Measurements from ENCODE around the gene FGF14.

FGF14 gene

GRCh38 chr13:102401766-102402165, at the start of gene FGF14:
TSS of gene FGF14 (minus strand) at chr13:102402048.
- no peaks in the 10 kb centered on the region for H3K36me3 Mint-ChIP-seq (ENCODE audit: low read depth)
- peaks cover 67% of the 10 kb centered on the region for H3K27me3 Mint-ChIP-seq (ENCODE audit: low read depth)
- peaks cover 23% of the 10 kb centered on the region for H3K4me1 Mint-ChIP-seq (ENCODE audit: low read depth)
- H3K27ac Mint-ChIP-seq = no peak within 1 kb of the TSS
- no peaks in the 10 kb centered on the region for H3K9me3 Mint-ChIP-seq
- H3K4me3 Mint-ChIP-seq = peak within 1 kb of the TSS; percentile 68

DNA sequence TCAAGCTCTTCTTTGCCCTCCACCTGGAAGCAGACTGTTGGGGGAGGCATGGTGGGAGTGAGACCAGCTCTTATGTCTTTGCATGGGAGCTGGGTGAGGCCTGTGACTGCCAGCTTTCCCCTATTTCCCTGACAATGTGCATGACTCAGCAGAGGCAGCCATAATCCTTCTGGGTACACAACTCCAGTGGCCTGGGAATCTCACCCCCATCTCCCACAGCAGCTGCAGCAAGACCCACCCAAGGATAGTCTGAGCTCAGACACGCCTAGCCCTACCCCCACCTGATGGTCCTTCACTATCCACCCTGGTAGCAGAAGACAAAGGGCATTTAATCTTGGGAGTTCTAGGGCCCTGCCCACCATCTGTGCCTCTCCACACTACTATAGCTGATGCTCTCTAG, 41.4 kb upstream of the FGF14 start:
- H3K9me3 Mint-ChIP-seq = no peaks in the 10 kb centered on the region
- no peak overlapping the region for H3K4me3 Mint-ChIP-seq
- no peaks in the 10 kb centered on the region for H3K4me1 Mint-ChIP-seq (ENCODE audit: low read depth)
- peaks cover 4% of the 10 kb centered on the region for H3K27me3 Mint-ChIP-seq (ENCODE audit: low read depth)
- no peak overlapping the region for H3K27ac Mint-ChIP-seq
- no peaks in the 10 kb centered on the region for H3K36me3 Mint-ChIP-seq (ENCODE audit: low read depth)

DNA sequence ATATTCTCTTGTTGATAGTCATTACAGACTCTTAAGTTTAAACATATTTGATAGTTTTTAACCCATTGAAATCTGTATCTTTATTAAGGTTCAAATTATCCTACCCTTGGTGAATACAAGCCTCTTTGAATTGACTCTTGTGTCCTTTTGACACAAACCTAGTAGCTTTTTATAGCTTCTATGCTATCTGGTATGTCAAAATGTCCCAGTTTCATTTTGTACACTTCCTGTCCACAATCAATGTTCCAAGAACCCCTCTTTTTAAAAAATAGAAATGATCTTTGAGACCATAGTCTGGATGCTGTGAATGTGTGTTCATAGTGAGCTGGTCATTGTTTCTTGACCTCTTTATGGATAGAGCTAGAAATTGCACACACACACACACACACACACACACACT, 39.2 kb upstream of the FGF14 start:
- H3K27ac Mint-ChIP-seq = no peak overlapping the region
- H3K36me3 Mint-ChIP-seq (ENCODE audit: low read depth) = no peaks in the 10 kb centered on the region
- no peak overlapping the region for H3K4me3 Mint-ChIP-seq
- H3K4me1 Mint-ChIP-seq (ENCODE audit: low read depth) = no peaks in the 10 kb centered on the region
- H3K9me3 Mint-ChIP-seq = no peaks in the 10 kb centered on the region
- peaks cover 4% of the 10 kb centered on the region for H3K27me3 Mint-ChIP-seq (ENCODE audit: low read depth)

- Mint-ChIP-seq H3K36me3 (ENCODE audit: low read depth) (no peaks in the 10 kb centered on the region), H3K27ac (no peak overlapping the region), H3K4me3 (no peak overlapping the region)
Observed at GRCh38 chr13:102440259-102440936, 38.5 kb upstream of the FGF14 start.

DNA sequence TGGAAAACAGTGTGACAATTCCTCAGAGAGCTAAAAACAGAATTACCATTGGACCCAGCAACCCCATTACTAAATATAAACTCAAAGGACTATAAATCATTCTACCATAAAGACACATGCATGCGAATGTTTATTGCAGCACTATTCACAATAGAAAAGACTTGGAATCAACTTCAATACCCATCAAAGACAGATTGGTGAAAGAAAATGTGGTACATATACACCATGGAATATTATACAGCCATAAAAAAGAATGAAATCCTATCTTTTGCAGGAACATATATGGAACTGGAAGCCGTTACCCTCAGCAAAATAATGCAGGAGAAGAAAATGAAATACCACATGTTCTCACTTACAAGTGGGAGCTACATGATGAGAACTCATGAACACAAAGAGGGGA, 20.8 kb upstream of the FGF14 start:
- H3K4me1 Mint-ChIP-seq (ENCODE audit: low read depth) = no peaks in the 10 kb centered on the region
- H3K36me3 Mint-ChIP-seq (ENCODE audit: low read depth) = no peaks in the 10 kb centered on the region
- no peak overlapping the region for H3K27ac Mint-ChIP-seq
- H3K4me3 Mint-ChIP-seq = no peak overlapping the region
- no peaks in the 10 kb centered on the region for H3K27me3 Mint-ChIP-seq (ENCODE audit: low read depth)
- H3K9me3 Mint-ChIP-seq = peaks cover 23% of the 10 kb centered on the region

More at GRCh38 chr13:102440259-102440936, 38.5 kb upstream of the FGF14 start:
- Mint-ChIP-seq H3K27me3 (ENCODE audit: low read depth) (peaks cover 4% of the 10 kb centered on the region), H3K4me1 (ENCODE audit: low read depth) (no peaks in the 10 kb centered on the region), H3K9me3 (no peaks in the 10 kb centered on the region)

- peaks cover 41% of the 10 kb centered on the region for H3K27me3 Mint-ChIP-seq (ENCODE audit: low read depth)
- no peaks in the 10 kb centered on the region for H3K9me3 Mint-ChIP-seq
Observed at GRCh38 chr13:102405499-102406100, 3.8 kb upstream of the FGF14 start.

DNA sequence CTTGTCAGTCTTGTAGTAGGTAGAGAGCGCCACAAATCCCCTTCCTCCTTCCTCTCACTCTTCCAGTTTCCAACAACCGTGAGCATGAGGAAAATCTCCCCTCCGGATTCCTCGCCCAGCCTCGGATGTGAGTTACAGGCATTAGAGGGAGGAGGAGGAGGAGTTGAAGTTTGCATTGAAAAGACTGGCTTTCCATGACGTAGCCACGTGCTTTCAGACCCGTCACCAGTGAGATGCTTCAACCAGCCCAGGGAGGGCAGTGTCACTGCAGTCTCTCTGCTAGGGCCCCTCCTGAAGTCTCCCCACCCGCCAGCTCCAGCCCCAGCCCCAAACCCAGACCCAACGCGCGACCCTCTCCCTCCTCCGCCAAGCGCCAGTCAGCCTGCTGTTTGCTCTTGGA, 442 bp upstream of the FGF14 start:
- peaks cover 23% of the 10 kb centered on the region for H3K4me1 Mint-ChIP-seq (ENCODE audit: low read depth)

More at GRCh38 chr13:102405499-102406100, 3.8 kb upstream of the FGF14 start:
- H3K27ac Mint-ChIP-seq = no peak overlapping the region
- no peaks in the 10 kb centered on the region for H3K36me3 Mint-ChIP-seq (ENCODE audit: low read depth)
- H3K4me1 Mint-ChIP-seq (ENCODE audit: low read depth) = peaks cover 17% of the 10 kb centered on the region
- no peak overlapping the region for H3K4me3 Mint-ChIP-seq

GRCh38 chr13:102401265-102401664, 583 bp downstream of the FGF14 start:
- peak overlapping the region; percentile 68 for H3K4me3 Mint-ChIP-seq
- peaks cover 23% of the 10 kb centered on the region for H3K4me1 Mint-ChIP-seq (ENCODE audit: low read depth)
- H3K9me3 Mint-ChIP-seq = no peaks in the 10 kb centered on the region
- H3K27ac Mint-ChIP-seq = no peak overlapping the region
- H3K36me3 Mint-ChIP-seq (ENCODE audit: low read depth) = no peaks in the 10 kb centered on the region
- peaks cover 66% of the 10 kb centered on the region for H3K27me3 Mint-ChIP-seq (ENCODE audit: low read depth)

More for the DNA sequence above, 442 bp upstream of the FGF14 start:
- peak overlapping the region; percentile 57 for H3K4me3 Mint-ChIP-seq
- no peaks in the 10 kb centered on the region for H3K36me3 Mint-ChIP-seq (ENCODE audit: low read depth)
- H3K27ac Mint-ChIP-seq = no peak overlapping the region
- peaks cover 66% of the 10 kb centered on the region for H3K27me3 Mint-ChIP-seq (ENCODE audit: low read depth)
- H3K9me3 Mint-ChIP-seq = no peaks in the 10 kb centered on the region

DNA sequence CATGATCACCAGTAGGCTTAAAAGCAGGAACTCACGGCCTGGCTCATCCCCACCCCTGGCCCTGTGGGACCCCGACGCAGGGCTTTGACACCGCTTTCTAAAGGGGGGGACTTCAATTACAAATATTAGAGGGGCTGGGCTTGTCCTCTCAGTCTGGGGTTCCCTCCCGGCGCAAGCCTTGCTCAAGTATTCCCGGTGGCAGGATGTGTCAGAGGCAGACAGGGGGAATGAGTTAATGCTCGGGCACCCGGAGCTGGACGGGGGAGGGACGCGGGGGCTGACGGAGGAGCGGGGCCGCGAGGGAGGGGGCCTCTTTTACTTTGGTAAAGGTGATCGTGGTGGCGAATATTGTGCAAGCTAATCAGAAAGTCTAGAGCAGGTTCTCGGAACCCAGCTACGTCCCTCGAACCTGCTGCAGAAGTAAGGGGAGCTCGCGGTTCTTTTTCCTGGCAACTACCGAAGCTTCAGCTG, 1.1 kb downstream of the FGF14 start:
- Mint-ChIP-seq H3K27me3 (ENCODE audit: low read depth) (peaks cover 65% of the 10 kb centered on the region), H3K9me3 (no peaks in the 10 kb centered on the region), H3K4me3 (peak overlapping the region; percentile 68), H3K4me1 (ENCODE audit: low read depth) (peaks cover 23% of the 10 kb centered on the region), H3K36me3 (ENCODE audit: low read depth) (no peaks in the 10 kb centered on the region), H3K27ac (no peak overlapping the region)

GRCh38 chr13:102399791-102400674, 1.8 kb downstream of the FGF14 start:
- Mint-ChIP-seq H3K4me1 (ENCODE audit: low read depth) (peaks cover 24% of the 10 kb centered on the region), H3K36me3 (ENCODE audit: low read depth) (no peaks in the 10 kb centered on the region), H3K27ac (no peak overlapping the region), H3K4me3 (peak overlapping the region; percentile 68), H3K9me3 (no peaks in the 10 kb centered on the region), H3K27me3 (ENCODE audit: low read depth) (peaks cover 61% of the 10 kb centered on the region)

- Mint-ChIP-seq H3K36me3 (ENCODE audit: low read depth) (no peaks in the 10 kb centered on the region), H3K4me1 (ENCODE audit: low read depth) (peaks cover 24% of the 10 kb centered on the region), H3K27me3 (ENCODE audit: low read depth) (peaks cover 47% of the 10 kb centered on the region), H3K27ac (no peak overlapping the region), H3K9me3 (no peaks in the 10 kb centered on the region), H3K4me3 (no peak overlapping the region)
Observed at GRCh38 chr13:102395939-102396338, 5.9 kb downstream of the FGF14 start.

DNA sequence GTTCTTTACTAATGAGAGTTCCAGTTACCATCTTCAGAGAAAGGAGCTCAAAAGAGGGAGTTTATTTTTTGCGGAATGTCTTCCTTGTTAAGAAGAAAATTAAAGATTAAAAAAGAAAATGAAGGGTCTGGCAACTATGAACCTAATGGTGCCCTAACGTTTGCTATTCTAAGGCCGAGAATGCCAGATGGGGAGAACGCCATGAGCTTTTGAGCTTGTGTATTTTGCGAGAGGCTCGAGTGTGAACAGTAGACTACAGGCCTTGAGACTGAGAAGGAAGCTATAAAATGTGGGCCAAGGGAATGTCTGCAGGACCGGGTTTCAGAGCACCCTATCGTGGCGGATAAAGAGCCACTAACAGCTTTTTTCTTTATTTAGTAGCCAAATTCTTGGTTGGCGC, 6.7 kb downstream of the FGF14 start:
- H3K27ac Mint-ChIP-seq = peak overlapping the region; percentile 76
- H3K9me3 Mint-ChIP-seq = no peaks in the 10 kb centered on the region
- H3K36me3 Mint-ChIP-seq (ENCODE audit: low read depth) = no peaks in the 10 kb centered on the region
- H3K4me1 Mint-ChIP-seq (ENCODE audit: low read depth) = peaks cover 19% of the 10 kb centered on the region
- peak overlapping the region; percentile 88 for H3K4me3 Mint-ChIP-seq
- peaks cover 44% of the 10 kb centered on the region for H3K27me3 Mint-ChIP-seq (ENCODE audit: low read depth)

GRCh38 chr13:102394158-102395053, 7.4 kb downstream of the FGF14 start:
- Mint-ChIP-seq H3K36me3 (ENCODE audit: low read depth) (no peaks in the 10 kb centered on the region), H3K4me1 (ENCODE audit: low read depth) (peaks cover 16% of the 10 kb centered on the region), H3K9me3 (no peaks in the 10 kb centered on the region), H3K27me3 (ENCODE audit: low read depth) (peaks cover 39% of the 10 kb centered on the region), H3K27ac (peak overlapping the region; percentile 85), H3K4me3 (peak overlapping the region; percentile 88)
